Bronchial epithelial cell (primary cell): ENCODE measurements around the gene YIF1A. TPM values are rescaled to one million over a fixed set of nuclear protein-coding genes. Genes with fewer than 3 reads are reported as not detected.

Source experiments
- DNase-seq: peaks from one replicate; pipeline ENCODE4 v3.0.0-alpha.2; 2010; ENCODE audit warnings: low read depth
- FAIRE-seq: peaks from 2 replicates; lab custom pipeline; 2011; peaks lifted over from hg19 to GRCh38; lab: Jason Lieb, UNC
- H3K27me3 ChIP-seq: 2 replicates; pipeline ENCODE4 v1.5.1; 2011; ENCODE audit warnings: low read length; ENCODE audit not compliant: control insufficient read depth, insufficient read depth
- H3K36me3 ChIP-seq: 2 replicates; pipeline ENCODE4 v1.5.1; 2011; ENCODE audit warnings: low read length; ENCODE audit not compliant: control insufficient read depth, insufficient read depth
- H3K4me3 ChIP-seq: 2 replicates; pipeline ENCODE4 v1.5.1; 2011; ENCODE audit warnings: mild to moderate bottlenecking, low read depth, low read length, control low read depth
- total RNA-seq: library from RNA; depleted of rRNA; stranded (reverse); fragments of >200 nt; gene quantifications from 2 replicates; pipeline ENCODE4 v1.2.1, GENCODE V29; 2014
- TF ChIP-seq, protein P1 (sequence below): IDR thresholded peaks from 2 replicates; pipeline ENCODE4 v1.5.1; 2011; ENCODE audit warnings: mild to moderate bottlenecking, moderate library complexity, low read length, control low read depth, inconsistent platforms; ENCODE audit not compliant: insufficient read depth, severe bottlenecking

Gene YIF1A
- total RNA-seq, 1 donor from 2014 or later: 231 TPM

DNA sequence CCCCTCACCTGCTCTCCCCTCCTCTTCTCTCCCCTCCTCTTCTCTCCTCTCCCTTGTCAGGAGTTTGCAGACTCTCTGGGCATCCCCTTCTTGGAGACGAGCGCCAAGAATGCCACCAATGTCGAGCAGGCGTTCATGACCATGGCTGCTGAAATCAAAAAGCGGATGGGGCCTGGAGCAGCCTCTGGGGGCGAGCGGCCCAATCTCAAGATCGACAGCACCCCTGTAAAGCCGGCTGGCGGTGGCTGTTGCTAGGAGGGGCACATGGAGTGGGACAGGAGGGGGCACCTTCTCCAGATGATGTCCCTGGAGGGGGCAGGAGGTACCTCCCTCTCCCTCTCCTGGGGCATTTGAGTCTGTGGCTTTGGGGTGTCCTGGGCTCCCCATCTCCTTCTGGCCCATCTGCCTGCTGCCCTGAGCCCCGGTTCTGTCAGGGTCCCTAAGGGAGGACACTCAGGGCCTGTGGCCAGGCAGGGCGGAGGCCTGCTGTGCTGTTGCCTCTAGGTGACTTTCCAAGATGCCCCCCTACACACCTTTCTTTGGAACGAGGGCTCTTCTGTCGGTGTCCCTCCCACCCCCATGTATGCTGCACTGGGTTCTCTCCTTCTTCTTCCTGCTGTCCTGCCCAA lies 12.8 kb downstream of the YIF1A start:
- no peaks in the 10 kb centered on the region for H3K27me3 ChIP-seq
- TF ChIP-seq, protein P1, sequence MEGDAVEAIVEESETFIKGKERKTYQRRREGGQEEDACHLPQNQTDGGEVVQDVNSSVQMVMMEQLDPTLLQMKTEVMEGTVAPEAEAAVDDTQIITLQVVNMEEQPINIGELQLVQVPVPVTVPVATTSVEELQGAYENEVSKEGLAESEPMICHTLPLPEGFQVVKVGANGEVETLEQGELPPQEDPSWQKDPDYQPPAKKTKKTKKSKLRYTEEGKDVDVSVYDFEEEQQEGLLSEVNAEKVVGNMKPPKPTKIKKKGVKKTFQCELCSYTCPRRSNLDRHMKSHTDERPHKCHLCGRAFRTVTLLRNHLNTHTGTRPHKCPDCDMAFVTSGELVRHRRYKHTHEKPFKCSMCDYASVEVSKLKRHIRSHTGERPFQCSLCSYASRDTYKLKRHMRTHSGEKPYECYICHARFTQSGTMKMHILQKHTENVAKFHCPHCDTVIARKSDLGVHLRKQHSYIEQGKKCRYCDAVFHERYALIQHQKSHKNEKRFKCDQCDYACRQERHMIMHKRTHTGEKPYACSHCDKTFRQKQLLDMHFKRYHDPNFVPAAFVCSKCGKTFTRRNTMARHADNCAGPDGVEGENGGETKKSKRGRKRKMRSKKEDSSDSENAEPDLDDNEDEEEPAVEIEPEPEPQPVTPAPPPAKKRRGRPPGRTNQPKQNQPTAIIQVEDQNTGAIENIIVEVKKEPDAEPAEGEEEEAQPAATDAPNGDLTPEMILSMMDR: no peak
- DNase-seq (no peak), FAIRE-seq (no peak)
- H3K36me3 ChIP-seq: peaks cover 21% of the 10 kb centered on the region
- no peak overlapping the region for H3K4me3 ChIP-seq

DNA sequence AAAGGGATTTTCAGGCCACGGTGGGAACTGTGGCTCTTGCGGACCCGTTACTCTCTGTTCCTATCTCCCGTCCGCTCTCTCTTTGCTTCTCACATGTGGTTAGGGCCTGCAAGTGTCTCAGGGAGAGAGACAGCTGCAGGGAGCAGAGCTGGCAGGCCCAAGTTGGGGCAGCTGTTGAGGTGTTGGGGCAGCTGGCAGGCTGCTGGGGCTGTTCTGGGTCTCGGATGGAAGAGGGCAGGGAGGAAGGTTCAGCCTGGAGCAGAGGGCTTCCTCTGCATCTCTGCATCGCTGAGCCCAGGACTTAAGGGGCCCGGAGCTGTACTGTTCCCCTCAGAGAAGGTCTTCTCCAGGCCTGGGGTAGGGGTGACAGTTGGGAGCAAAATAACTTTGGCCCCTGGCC lies 13.5 kb downstream of the YIF1A start:
- Histone ChIP-seq H3K27me3 (no peaks in the 10 kb centered on the region), H3K36me3 (peaks cover 22% of the 10 kb centered on the region), H3K4me3 (no peak overlapping the region)
- FAIRE-seq (no peak), DNase-seq (no peak)
- TF ChIP-seq, protein P1: no peak

DNA sequence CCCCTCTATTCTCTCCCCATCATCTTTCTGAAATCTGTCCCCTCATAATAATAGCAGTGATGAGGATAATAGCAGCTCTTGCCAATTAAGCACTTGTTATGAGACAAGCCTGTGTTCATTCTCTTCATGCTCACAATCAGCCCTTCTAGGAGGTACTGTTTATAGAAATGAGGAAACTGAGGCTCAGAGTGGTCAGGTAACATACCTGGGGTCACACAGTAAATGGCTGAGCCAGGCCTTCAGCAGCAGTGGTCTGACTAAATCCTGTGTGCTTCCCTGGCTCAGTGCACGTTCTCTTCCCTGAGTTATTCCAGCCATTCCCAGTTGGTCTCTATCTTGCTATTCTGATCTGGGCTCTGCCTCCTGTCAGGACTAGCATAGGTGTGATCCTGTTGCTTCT lies 14.7 kb downstream of the YIF1A start:
- Histone ChIP-seq H3K36me3 (peaks cover 22% of the 10 kb centered on the region), H3K27me3 (no peaks in the 10 kb centered on the region), H3K4me3 (no peak overlapping the region)
- TF ChIP-seq, protein P1: no peak
- DNase-seq (no peak), FAIRE-seq (no peak)

DNA sequence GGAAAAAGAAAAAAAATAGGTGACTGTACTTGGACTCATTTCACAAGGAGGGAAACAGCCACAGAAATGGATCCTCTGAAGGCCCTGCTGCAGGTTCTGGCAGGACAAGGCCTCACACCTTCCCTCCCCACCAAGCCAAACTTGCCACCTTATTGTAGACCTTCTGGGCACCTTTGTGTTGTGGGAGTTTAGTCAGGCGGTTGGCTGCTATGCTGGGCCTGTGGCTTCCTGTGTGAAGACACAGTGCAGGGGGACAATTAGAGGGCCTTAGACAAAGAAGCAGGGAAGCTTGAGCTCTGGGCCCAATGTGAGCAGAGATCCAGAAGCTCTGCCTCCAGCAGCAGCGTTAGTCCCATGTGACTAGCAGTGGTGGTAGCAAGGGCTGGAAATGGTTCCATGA lies 16.3 kb downstream of the YIF1A start:
- peaks cover 22% of the 10 kb centered on the region for H3K36me3 ChIP-seq
- TF ChIP-seq, protein P1: no peak
- H3K27me3 ChIP-seq: no peaks in the 10 kb centered on the region
- DNase-seq (no peak), FAIRE-seq (no peak)
- H3K4me3 ChIP-seq: no peak overlapping the region

DNA sequence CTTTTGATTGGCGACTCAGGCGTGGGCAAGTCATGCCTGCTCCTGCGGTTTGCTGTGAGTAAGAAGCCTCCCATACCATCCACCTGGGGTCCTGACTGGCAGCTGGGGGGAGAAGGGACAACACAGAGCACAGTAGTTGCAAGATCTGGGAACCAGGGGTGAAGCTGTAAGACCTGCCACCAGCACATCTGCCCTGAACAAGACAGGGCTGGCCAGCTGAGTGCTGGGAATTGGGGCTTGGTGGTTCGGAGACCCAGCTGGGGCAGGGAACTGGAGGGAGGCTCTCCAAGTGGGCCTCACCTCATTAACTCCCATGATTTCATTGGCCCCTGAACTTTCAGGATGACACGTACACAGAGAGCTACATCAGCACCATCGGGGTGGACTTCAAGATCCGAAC lies 17.1 kb downstream of the YIF1A start:
- Histone ChIP-seq H3K36me3 (peaks cover 22% of the 10 kb centered on the region), H3K27me3 (no peaks in the 10 kb centered on the region), H3K4me3 (no peak overlapping the region)
- TF ChIP-seq, protein P1: no peak
- FAIRE-seq: peak; percentile 40
- DNase-seq: no peak
